Endothelial cell of umbilical vein (primary cell): Measurements from ENCODE around the gene NPM1. TPM values are rescaled to one million over a fixed set of nuclear protein-coding genes. Genes with fewer than 3 reads are reported as not detected.

Experiments used
- BruUV-seq: library from RNA; stranded (reverse); fragments of 400-500 nt; replicated peaks from 2 replicates; lab custom pipeline; 2021; lab: Mats Ljungman, UMichigan
- CTCF ChIA-PET: fragments of 300-600, 350-600 bp; sonication (Branson Sonifier 250); formaldehyde crosslinking; loops from one replicate; lab custom pipeline; 2021; ENCODE audit warnings: antibody characterized with exemption, inconsistent platforms; lab: Charles Lee
- POLR2A ChIA-PET: fragments of 300-600, 350-600 bp; sonication (Branson Sonifier 250); formaldehyde crosslinking; loops from one replicate; lab custom pipeline; 2021; ENCODE audit warnings: antibody characterized with exemption, inconsistent platforms; lab: Charles Lee
- DNase-seq: peaks from one replicate; pipeline ENCODE4 v3.0.0-alpha.2; 2011; ENCODE audit warnings: low read depth, low spot score
- FAIRE-seq: peaks from 2 replicates; lab custom pipeline; 2011; peaks lifted over from hg19 to GRCh38; lab: Jason Lieb, UNC
- H2AFZ ChIP-seq: 2 replicates; pipeline ENCODE4 v1.6.0; 2012; ENCODE audit warnings: low read depth, low read length, control low read depth, inconsistent platforms
- H3K27ac ChIP-seq: 2 replicates; pipeline ENCODE4 v1.5.1; 2011; ENCODE audit warnings: low read depth, mild to moderate bottlenecking, control low read depth, low read length, moderate library complexity; ENCODE audit not compliant: insufficient read depth
- H3K27me3 ChIP-seq, 2 experiments: 2 replicates each; pipeline versions ENCODE4 v1.6.0 to v1.6.1; 2011; ENCODE audit warnings: low read length in 2 of 2, mixed read lengths in 1 of 2; ENCODE audit not compliant: control insufficient read depth in 2 of 2, insufficient read depth in 2 of 2
- H3K36me3 ChIP-seq, 2 experiments: 2 replicates in 1 of 2; 3 replicates in 1 of 2; pipeline ENCODE4 v1.5.1; 2011; ENCODE audit warnings: low read length in 2 of 2, mild to moderate bottlenecking in 1 of 2, moderate library complexity in 1 of 2; ENCODE audit not compliant: control insufficient read depth in 2 of 2, insufficient read depth in 2 of 2; ENCODE audit errors: extremely low read depth in 1 of 2
- H3K4me1 ChIP-seq: 3 replicates; pipeline ENCODE4 v1.5.1; 2011; ENCODE audit warnings: mild to moderate bottlenecking, low read length; ENCODE audit not compliant: control insufficient read depth, insufficient read depth; ENCODE audit errors: extremely low read depth
- H3K4me2 ChIP-seq: 2 replicates; pipeline ENCODE4 v1.6.1; 2011; ENCODE audit warnings: low read length, control low read depth, mixed read lengths; ENCODE audit not compliant: insufficient read depth
- H3K4me3 ChIP-seq, 3 experiments: fragments of 200-600 bp in 1 of 3; sonication (generic), shearing (Covaris generic) in 1 of 3; replicated peaks in 1 of 3; 2 replicates each; pipeline ENCODE4 v1.5.1; 2011 to 2016; ENCODE audit warnings: control low read depth in 3 of 3, low read length in 3 of 3, mild to moderate bottlenecking in 2 of 3, inconsistent platforms in 1 of 3, low read depth in 1 of 3, moderate library complexity in 1 of 3; ENCODE audit not compliant: insufficient read depth in 1 of 3
- H3K79me2 ChIP-seq: 2 replicates; pipeline ENCODE4 v1.6.0; 2012; ENCODE audit warnings: low read length, inconsistent platforms; ENCODE audit not compliant: control insufficient read depth, insufficient read depth
- H3K9ac ChIP-seq: replicated peaks from 2 replicates; pipeline ENCODE3; 2011; ENCODE audit warnings: low read length, control low read depth; ENCODE audit not compliant: insufficient read depth; ENCODE audit errors: extremely low read depth
- H3K9me1 ChIP-seq: replicated peaks from 3 replicates; pipeline ENCODE4 v1.6.0; 2011; ENCODE audit warnings: mild to moderate bottlenecking, low read length; ENCODE audit not compliant: control insufficient read depth, insufficient read depth; ENCODE audit errors: extremely low read depth
- H3K9me3 ChIP-seq: replicated peaks from 2 replicates; pipeline ENCODE4 v1.5.1; 2012; ENCODE audit warnings: low read length, inconsistent platforms; ENCODE audit not compliant: control insufficient read depth, insufficient read depth
- H4K20me1 ChIP-seq: replicated peaks from 2 replicates; pipeline ENCODE3; 2011; ENCODE audit warnings: mild to moderate bottlenecking, low read length; ENCODE audit not compliant: control insufficient read depth, insufficient read depth; ENCODE audit errors: extremely low read depth
- EZH2 ChIP-seq: IDR thresholded peaks from 2 replicates; pipeline ENCODE4 v1.6.1; 2012; ENCODE audit warnings: borderline replicate concordance, low read depth, mild to moderate bottlenecking, moderate library complexity, low read length, inconsistent platforms; ENCODE audit not compliant: severe bottlenecking
- FOS ChIP-seq: IDR thresholded peaks from 2 replicates; pipeline ENCODE4 v1.6.1; 2011; ENCODE audit warnings: mild to moderate bottlenecking, low read length, moderate library complexity, borderline replicate concordance; ENCODE audit not compliant: insufficient read depth
- JUN ChIP-seq: IDR thresholded peaks from 2 replicates; pipeline ENCODE4 v1.6.1; 2011; ENCODE audit warnings: borderline replicate concordance, low read depth; ENCODE audit not compliant: insufficient read length, insufficient read depth
- MYC ChIP-seq: IDR thresholded peaks from one replicate; pipeline ENCODE4 v1.6.1; 2011; ENCODE audit warnings: mild to moderate bottlenecking, low read depth, low read length
- dilution Hi-C: fragments of 300-500 bp; cut with MboI; formaldehyde crosslinking; loops from one replicate; pipeline ENCODE4 v1.15.0; 2019; ENCODE audit warnings: low sequenced_read_pairs; ENCODE audit not compliant: extremely low pct_ligation_motif_present
- intact Hi-C: fragments of 100-400 bp; cut with micrococcal nuclease; formaldehyde crosslinking; loops from one replicate; pipeline ENCODE4 v1.10.0; 2022
- polyA plus RNA-seq, 4 experiments: library from polyadenylated mRNA; depleted of rRNA in 3 of 4; stranded (reverse) in 3 of 4; unstranded in 1 of 4; fragments of >200 nt; gene quantifications; 2 replicates each; pipeline versions ENCODE4 v1.2.1 to v1.2.3, GENCODE V29; 2011 to 2012; ENCODE audit warnings: missing spikeins in 1 of 4
- total RNA-seq: library from RNA; stranded (reverse); gene quantifications from 2 replicates; pipeline ENCODE4 v1.2.3, GENCODE V29; 2021
- TF ChIP-seq, protein P1 (sequence below), 2 donors: IDR thresholded peaks; 1 replicate in 1 of 2; 2 replicates in 1 of 2; pipeline ENCODE4 v1.5.1; 2011; ENCODE audit warnings: low read length in 2 of 2, mild to moderate bottlenecking in 2 of 2, moderate library complexity in 2 of 2, control low read depth in 1 of 2, inconsistent platforms in 1 of 2, low read depth in 1 of 2; ENCODE audit not compliant: insufficient read depth in 1 of 2; ENCODE audit errors: extremely low read depth in 1 of 2
- TF ChIP-seq, protein P2 (sequence below): IDR thresholded peaks from 2 replicates; pipeline ENCODE4 v1.6.1; 2011; ENCODE audit not compliant: insufficient read depth, insufficient read length

The NPM1 gene
- total and polyA plus RNA-seq, 2 donors (not counting 3 experiments of a cell fraction or from before 2014, with no cell fraction given) = 618 to 1,695 TPM

DNA sequence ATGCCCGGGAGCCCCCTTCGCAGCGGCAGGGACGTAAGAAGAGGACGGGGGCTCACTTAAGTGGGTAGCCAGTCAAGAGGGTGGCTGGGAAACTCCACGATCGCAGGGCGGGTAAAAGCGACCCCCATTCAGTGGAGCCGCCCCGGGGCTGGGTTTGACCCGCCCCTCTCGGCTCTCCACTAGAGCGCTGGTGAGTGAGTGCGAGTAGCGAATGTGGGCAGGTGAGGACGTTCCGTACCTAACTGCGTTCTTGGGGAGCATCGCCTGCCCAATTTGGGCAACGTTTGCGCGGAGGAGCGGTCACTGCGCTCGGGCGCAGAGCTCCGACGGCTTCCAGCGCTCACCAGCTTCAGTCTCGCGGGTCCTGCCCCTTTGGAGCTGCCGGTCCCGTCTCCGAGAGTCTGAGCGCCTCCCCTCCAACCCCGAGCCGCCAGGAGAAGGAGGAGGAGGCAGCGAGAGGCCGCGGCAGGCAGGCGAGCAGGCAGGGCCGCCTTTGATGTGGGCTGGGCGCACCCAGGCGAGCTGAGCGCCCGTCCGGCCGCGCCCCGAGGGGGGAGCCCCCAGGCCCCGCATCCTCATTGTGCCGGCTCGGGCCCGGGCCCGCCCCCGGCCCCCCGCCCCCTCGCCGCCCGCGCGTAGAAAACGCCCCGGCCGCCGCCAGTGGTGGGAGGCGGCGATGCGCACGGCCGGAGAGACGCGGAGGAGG, 31.5 kb downstream of the NPM1 start, which contains the start of gene FGF18:
FGF18 (plus strand) TSS at position 666 of the 706 bp plus-strand sequence. CDS start 553 bp downstream, outside the sequence.
- no peaks in the 10 kb centered on the region for H4K20me1 ChIP-seq
- H3K27ac ChIP-seq = no peak within 1 kb of the TSS
- DNase-seq = peak; percentile 41
- no peak for FAIRE-seq
- H3K79me2 ChIP-seq = no peaks in the 10 kb centered on the region
- no peaks in the 10 kb centered on the region for H3K9me1 ChIP-seq
- ChIA-PET CTCF (interaction anchor here (0.6 to 3.2 kb wide), 55 partner anchors 9 to 873 kb away, joined by 3 to 77 read pairs (median 4); partner anchors contain the start of genes FBXW11, STK10 and UBTD2), POLR2A (interaction anchor here (1.2 to 1.4 kb wide), 2 partner anchors 32 to 487 kb away, joined by 3 to 4 read pairs; partner anchors contain the start of gene NPM1)
- dilution Hi-C loops = no loop called here
- peak within 1 kb of the TSS in 1 of 3 experiments; percentile 23 for H3K4me3 ChIP-seq
- peaks cover 13% of the 10 kb centered on the region for H3K4me1 ChIP-seq
- no peaks in the 10 kb centered on the region for H3K36me3 ChIP-seq
- H3K9me3 ChIP-seq = no peaks in the 10 kb centered on the region
- H3K4me2 ChIP-seq = peak within 1 kb of the TSS; percentile 71
- peak within 1 kb of the TSS; percentile 9 for H2AFZ ChIP-seq
- no TSS peak for BruUV-seq
- H3K9ac ChIP-seq = no peak within 1 kb of the TSS
- peaks cover 5 to 25% of the 10 kb centered on the region in 2 experiments for H3K27me3 ChIP-seq
- intact Hi-C loops = loop anchor here (1.0 to 5.0 kb wide), 11 partner anchors 65 to 863 kb away; partner anchors contain the start of genes FBXW11 and UBTD2
- TF ChIP-seq JUN = no peak
- TF ChIP-seq, protein P1, sequence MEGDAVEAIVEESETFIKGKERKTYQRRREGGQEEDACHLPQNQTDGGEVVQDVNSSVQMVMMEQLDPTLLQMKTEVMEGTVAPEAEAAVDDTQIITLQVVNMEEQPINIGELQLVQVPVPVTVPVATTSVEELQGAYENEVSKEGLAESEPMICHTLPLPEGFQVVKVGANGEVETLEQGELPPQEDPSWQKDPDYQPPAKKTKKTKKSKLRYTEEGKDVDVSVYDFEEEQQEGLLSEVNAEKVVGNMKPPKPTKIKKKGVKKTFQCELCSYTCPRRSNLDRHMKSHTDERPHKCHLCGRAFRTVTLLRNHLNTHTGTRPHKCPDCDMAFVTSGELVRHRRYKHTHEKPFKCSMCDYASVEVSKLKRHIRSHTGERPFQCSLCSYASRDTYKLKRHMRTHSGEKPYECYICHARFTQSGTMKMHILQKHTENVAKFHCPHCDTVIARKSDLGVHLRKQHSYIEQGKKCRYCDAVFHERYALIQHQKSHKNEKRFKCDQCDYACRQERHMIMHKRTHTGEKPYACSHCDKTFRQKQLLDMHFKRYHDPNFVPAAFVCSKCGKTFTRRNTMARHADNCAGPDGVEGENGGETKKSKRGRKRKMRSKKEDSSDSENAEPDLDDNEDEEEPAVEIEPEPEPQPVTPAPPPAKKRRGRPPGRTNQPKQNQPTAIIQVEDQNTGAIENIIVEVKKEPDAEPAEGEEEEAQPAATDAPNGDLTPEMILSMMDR (IDR thresholded peaks at IDR 0.05; ENCODE audit: extremely low read depth in 1 of 2, insufficient read depth in 1 of 2, low read depth in 1 of 2, low read length in 2 of 2) = no peak
- no peak for TF ChIP-seq MYC
- TF ChIP-seq, protein P2, sequence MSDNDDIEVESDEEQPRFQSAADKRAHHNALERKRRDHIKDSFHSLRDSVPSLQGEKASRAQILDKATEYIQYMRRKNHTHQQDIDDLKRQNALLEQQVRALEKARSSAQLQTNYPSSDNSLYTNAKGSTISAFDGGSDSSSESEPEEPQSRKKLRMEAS = no peak
- no peak for TF ChIP-seq EZH2
- no peak for TF ChIP-seq FOS
